Measurements from ENCODE around the gene FANCI. TPM values are rescaled to one million over a fixed set of nuclear protein-coding genes. Genes with fewer than 3 reads are reported as not detected.
A peak's percentile ranks its signal among the peaks of the same experiment; 100 is the strongest.

The FANCI gene
- total RNA-seq, 1 donor from 2014 or later = 5.5 TPM

DNA sequence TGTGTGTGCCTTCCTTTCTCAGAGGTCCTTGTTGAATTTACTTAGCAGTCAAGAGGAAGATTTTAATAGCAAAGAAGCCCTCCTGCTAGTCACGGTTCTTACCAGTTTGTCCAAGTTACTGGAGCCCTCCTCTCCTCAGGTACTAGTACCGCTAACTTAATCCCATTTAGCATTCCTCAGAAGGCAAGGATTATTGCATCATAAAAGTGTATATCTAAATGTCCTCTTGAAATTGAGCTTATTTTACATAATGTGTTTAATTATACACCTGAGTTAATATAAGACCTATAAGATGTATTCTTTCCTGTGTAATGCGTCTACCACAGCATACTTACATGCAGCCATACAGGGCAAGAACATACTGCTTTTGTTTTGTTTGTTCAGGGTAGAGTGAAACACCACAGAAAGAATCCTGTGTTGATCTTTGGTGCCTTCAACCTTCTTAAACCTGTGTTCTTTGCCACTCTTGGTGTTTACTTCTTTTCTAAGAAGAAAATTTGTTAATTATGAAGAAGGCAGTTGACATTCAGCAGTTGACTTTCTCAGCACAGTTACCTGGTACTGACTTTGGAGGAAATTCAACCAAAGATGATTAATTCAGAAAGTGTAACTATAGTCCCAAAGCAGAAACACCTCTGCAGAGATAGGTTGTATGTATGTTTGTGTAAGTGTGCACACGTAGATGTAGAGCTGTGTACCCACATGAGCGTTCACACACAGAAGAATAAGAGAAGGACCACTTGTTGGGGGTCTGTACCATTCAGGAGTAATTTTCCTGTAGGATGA lies 57.7 kb downstream of the FANCI start:
- Histone ChIP-seq H3K36me3 (ENCODE audit: control insufficient read depth, insufficient read depth, low read length) (peaks cover 5% of the 10 kb centered on the region), H3K27me3 (ENCODE audit: control insufficient read depth, insufficient read depth, low read length) (no peaks in the 10 kb centered on the region), H3K4me3 (ENCODE audit: low read depth, low read length) (no peak overlapping the region)
- TF ChIP-seq, protein P1, sequence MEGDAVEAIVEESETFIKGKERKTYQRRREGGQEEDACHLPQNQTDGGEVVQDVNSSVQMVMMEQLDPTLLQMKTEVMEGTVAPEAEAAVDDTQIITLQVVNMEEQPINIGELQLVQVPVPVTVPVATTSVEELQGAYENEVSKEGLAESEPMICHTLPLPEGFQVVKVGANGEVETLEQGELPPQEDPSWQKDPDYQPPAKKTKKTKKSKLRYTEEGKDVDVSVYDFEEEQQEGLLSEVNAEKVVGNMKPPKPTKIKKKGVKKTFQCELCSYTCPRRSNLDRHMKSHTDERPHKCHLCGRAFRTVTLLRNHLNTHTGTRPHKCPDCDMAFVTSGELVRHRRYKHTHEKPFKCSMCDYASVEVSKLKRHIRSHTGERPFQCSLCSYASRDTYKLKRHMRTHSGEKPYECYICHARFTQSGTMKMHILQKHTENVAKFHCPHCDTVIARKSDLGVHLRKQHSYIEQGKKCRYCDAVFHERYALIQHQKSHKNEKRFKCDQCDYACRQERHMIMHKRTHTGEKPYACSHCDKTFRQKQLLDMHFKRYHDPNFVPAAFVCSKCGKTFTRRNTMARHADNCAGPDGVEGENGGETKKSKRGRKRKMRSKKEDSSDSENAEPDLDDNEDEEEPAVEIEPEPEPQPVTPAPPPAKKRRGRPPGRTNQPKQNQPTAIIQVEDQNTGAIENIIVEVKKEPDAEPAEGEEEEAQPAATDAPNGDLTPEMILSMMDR (IDR thresholded peaks at IDR 0.05; ENCODE audit: insufficient read depth, low read length, severe bottlenecking) = no peak
- DNase-seq (ENCODE audit: low read depth) (no peak), FAIRE-seq (no peak)

DNA sequence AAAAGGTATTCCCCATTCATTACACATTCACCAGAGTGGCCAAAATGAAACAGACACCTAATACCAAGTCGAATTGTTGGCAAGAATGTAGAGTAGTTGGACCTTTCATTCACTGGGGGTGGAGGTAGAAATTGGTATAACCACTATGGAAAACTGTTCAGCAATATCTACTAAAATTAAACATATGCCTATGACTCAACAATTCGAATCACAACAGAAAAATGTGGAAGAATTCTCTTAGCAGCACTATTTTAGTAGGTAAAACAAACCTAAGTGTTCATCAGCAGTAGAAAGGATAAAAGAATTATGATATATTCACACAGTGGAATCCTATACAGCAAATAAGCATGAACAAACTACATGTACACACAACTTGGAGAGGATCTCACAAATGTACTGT lies 60.2 kb downstream of the FANCI start:
- FAIRE-seq (no peak), DNase-seq (ENCODE audit: low read depth) (no peak)
- Histone ChIP-seq H3K27me3 (ENCODE audit: control insufficient read depth, insufficient read depth, low read length) (no peaks in the 10 kb centered on the region), H3K4me3 (ENCODE audit: low read depth, low read length) (no peak overlapping the region), H3K36me3 (ENCODE audit: control insufficient read depth, insufficient read depth, low read length) (peaks cover 5% of the 10 kb centered on the region)
- TF ChIP-seq, protein P1 (IDR thresholded peaks at IDR 0.05; ENCODE audit: insufficient read depth, low read length, severe bottlenecking) = no peak

DNA sequence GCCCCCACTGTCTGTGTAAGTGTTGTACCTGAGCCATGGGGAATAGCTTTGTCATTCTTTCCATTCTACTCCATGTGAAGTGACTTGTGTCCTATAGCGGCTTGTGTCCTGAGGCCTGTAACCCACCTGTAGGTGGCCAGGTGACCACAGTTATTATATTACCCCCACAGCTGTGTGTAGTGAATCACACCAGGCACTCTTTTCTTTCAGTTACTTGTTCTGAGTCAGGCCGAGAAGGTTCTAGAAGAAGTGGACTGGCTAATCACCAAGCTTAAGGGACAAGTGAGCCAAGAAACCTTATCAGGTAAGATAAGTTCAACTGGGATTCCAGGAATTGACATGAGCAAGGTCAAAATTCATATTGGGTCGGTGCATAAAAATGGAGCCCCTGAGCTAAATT lies 61.6 kb downstream of the FANCI start:
- TF ChIP-seq, protein P1 (IDR thresholded peaks at IDR 0.05; ENCODE audit: insufficient read depth, low read length, severe bottlenecking) = no peak
- no peak for FAIRE-seq
- Histone ChIP-seq H3K4me3 (ENCODE audit: low read depth, low read length) (no peak overlapping the region), H3K36me3 (ENCODE audit: control insufficient read depth, insufficient read depth, low read length) (peaks cover 5% of the 10 kb centered on the region), H3K27me3 (ENCODE audit: control insufficient read depth, insufficient read depth, low read length) (no peaks in the 10 kb centered on the region)
- no peak for DNase-seq (ENCODE audit: low read depth)

DNA sequence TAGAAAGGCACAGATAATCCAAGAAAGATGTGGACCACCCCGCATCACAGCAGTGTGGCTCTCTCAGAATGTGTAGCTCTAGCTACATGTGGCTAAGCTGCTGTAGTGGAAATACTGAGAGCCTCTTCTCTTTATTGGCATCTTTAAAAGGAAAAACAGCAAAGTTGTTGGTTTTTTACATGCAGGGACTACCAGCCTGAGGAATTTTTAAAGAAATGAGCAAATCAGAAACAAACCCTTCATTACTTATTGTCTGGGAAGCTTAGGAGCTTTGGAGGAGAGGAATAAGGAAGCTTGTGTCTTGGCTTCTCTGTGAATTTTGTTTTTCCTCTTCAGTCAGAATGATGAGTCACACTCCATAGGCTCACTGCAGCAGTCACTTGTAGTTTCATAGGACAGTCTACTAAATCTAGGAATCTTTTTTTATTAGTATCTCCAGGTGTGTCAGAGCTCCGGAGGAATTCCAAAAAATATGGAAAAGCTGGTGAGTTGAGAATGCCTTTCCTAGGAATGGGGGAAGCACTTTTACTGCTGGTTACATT lies 63.3 kb downstream of the FANCI start:
- Histone ChIP-seq H3K36me3 (ENCODE audit: control insufficient read depth, insufficient read depth, low read length) (peaks cover 3% of the 10 kb centered on the region), H3K27me3 (ENCODE audit: control insufficient read depth, insufficient read depth, low read length) (no peaks in the 10 kb centered on the region), H3K4me3 (ENCODE audit: low read depth, low read length) (no peak overlapping the region)
- peak; percentile 64 for DNase-seq (ENCODE audit: low read depth)
- no peak for FAIRE-seq
- TF ChIP-seq, protein P1 (IDR thresholded peaks at IDR 0.05; ENCODE audit: insufficient read depth, low read length, severe bottlenecking) = no peak

DNA sequence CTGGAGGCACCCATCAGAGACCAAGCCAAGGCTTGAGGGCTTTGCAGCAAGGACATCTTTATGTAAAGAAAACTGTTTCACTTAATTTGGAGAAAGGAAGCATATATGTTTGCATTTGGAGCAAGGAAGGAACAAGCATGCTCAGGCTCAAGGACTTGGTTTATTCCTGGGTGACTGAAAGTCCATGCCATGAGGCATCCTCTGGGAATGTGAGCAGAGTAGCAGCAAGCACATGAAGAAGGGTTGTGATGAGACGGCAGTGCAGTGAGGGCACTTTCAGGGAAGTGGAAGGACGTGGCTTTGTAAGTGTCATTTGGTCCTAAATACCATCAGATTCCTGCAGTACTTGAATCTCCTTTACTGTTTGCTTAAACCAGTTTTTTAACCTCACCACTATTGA lies 64.0 kb downstream of the FANCI start:
- FAIRE-seq = no peak
- Histone ChIP-seq H3K4me3 (ENCODE audit: low read depth, low read length) (no peak overlapping the region), H3K27me3 (ENCODE audit: control insufficient read depth, insufficient read depth, low read length) (no peaks in the 10 kb centered on the region), H3K36me3 (ENCODE audit: control insufficient read depth, insufficient read depth, low read length) (peaks cover 3% of the 10 kb centered on the region)
- TF ChIP-seq, protein P1 (IDR thresholded peaks at IDR 0.05; ENCODE audit: insufficient read depth, low read length, severe bottlenecking) = no peak
- peak; percentile 56 for DNase-seq (ENCODE audit: low read depth)

Data from bronchial epithelial cell (primary cell).